Measurements from ENCODE around the gene ERC1. TPM values are rescaled to one million over a fixed set of nuclear protein-coding genes. Genes with fewer than 3 reads are reported as not detected.

ERC1 gene
- total RNA-seq, 2 experiments from 2014 or later: 24.7 to 31.9 TPM

DNA sequence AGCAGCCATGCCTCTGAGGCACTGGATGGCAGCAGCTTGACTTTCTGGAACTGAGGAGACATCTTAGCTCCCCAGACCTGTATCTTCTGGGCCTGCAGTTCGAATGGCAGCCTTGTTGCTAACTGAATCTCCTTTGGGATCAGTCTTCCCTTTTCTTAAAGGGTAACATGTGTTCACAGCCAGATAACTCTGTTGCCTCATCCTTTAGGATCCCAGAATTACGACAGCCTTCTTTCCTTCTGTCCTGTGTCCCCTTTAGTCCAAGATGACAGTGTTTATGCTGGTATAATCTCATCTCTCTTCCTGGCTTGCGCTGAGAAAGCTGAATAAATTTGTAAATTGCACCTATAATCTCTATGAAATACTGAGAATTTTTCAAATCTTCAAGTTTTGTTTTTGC, 9.1 kb upstream of the ERC1 start:
- ATAC-seq (no peak), DNase-seq (no peak)
- Mint-ChIP-seq H3K27me3 (no peaks in the 10 kb centered on the region), H3K9me3 (ENCODE audit: low read depth) (no peaks in the 10 kb centered on the region), H3K4me1 (peaks cover 2% of the 10 kb centered on the region), H3K27ac (no peak overlapping the region), H3K4me3 (no peak overlapping the region), H3K36me3 (ENCODE audit: low read depth) (no peaks in the 10 kb centered on the region)
- intact Hi-C loops (cut with DNase I, micrococcal nuclease): no loop called here
- POLR2A ChIA-PET: interaction anchor here (0.6 kb wide), 1 partner anchor 230 kb away, joined by 3 read pairs; no protein-coding TSS in a partner anchor
- CTCF ChIA-PET: interaction anchor here (0.7 to 1.1 kb wide), 4 partner anchors 10 to 111 kb away, joined by 3 to 4 read pairs (median 3); no protein-coding TSS in a partner anchor

DNA sequence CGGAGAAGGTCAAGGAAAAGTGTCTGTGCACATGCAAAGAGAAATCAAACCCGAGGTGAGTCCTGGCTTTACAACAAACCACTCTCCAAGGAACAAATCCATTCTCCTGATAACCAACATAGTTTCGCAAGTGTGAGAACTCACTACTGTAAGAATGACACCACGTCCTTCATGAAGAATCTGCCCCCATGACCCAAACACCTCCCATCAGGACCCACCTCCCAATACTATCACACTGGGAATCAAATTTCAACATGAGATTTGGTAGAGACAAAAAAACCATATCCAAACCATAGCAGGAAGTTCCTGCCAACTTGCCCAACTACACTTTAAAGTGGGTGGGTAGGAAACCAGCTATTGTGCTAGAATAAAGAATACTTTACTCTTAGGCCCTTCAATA, 2.4 kb upstream of the ERC1 start:
- H3K4me3 Mint-ChIP-seq: peak overlapping the region; percentile 8

DNA sequence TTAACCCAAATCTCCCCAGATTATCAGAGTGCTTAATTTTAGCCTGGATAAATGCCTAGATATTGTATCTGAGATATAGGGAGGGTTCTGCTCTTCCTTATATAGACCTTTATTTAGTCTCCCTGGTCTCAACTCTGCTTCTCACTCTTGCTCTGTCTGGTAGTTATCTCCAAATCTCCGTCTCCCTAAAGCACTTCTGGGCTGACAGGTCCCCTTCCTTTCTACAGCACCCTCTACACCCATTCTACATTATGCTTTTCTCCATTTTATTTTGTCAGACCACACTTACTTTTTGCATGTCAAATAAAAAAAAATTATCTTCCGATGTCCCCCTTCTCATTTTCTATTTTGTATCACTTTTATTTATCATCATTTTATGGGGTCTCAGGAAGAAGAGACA, 2.0 kb upstream of the ERC1 start:
- POLR2A ChIA-PET: interaction anchor here (0.7 kb wide), 1 partner anchor 252 kb away, joined by 5 read pairs; no protein-coding TSS in a partner anchor
- Mint-ChIP-seq H3K36me3 (ENCODE audit: low read depth) (peaks cover 3% of the 10 kb centered on the region), H3K4me3 (peak overlapping the region; percentile 92)

More for the DNA sequence above, 2.4 kb upstream of the ERC1 start:
- no peaks in the 10 kb centered on the region for H3K27me3 Mint-ChIP-seq
- H3K27ac Mint-ChIP-seq: no peak overlapping the region
- H3K9me3 Mint-ChIP-seq (ENCODE audit: low read depth): no peaks in the 10 kb centered on the region
- ChIA-PET CTCF (interaction anchor here (1.1 kb wide), 1 partner anchor 104 kb away, joined by 4 read pairs; no protein-coding TSS in a partner anchor), POLR2A (no interaction called here)
- H3K36me3 Mint-ChIP-seq (ENCODE audit: low read depth): peaks cover 3% of the 10 kb centered on the region
- intact Hi-C loops (cut with DNase I, micrococcal nuclease): no loop called here
- DNase-seq (no peak), ATAC-seq (no peak)
- peaks cover 36% of the 10 kb centered on the region for H3K4me1 Mint-ChIP-seq

DNA sequence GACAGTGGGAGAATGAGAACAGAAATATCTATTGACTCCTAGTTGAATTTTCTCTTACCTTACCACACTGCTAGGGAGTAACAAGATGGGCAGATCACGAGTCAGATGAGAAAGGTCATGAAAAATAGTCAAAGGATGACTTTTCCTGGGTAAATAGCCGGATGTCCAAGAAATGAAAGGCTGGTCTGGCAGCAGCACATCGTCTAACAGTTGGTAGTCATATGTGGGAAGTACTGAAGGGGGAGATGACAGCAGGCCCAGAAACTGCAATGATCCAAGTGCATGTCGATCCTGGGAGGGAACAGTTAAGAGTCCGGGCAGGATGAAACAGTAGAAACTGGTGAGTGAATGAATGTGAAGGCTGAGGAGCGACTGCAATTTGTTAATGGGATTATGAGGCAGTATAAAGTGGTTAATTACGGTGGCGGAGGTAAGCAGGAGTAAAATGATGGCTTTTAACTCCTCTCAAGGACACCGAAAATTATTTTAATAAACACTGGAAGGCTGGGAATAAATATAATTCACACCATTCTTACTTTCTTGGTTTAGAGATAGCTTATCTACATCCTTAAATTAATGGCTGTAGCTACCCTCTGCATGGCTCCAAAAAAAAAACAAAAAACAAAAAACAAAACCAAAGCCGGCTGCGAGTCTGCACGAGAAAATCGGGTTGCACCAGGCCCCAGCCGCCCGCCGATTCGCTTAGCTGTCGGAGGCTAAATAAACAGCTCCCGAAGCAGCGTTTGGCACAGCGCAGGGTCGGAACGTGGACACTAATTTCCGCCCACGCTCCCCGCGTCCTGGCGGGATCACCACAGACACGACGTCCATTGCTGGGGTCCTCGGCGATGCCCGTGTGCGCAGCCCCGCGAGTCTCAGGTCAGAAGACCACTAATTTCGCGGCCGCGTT, 1.0 kb upstream of the ERC1 start:
- Mint-ChIP-seq H3K27ac (peak overlapping the region; percentile 82), H3K4me1 (peaks cover 36% of the 10 kb centered on the region), H3K4me3 (peak overlapping the region; percentile 92), H3K36me3 (ENCODE audit: low read depth) (peaks cover 3% of the 10 kb centered on the region), H3K27me3 (no peaks in the 10 kb centered on the region), H3K9me3 (ENCODE audit: low read depth) (no peaks in the 10 kb centered on the region)
- CTCF ChIA-PET: interaction anchor here (0.6 to 1.2 kb wide), 4 partner anchors 16 to 414 kb away, joined by 3 read pairs; no protein-coding TSS in a partner anchor
- POLR2A ChIA-PET: interaction anchor here (0.5 to 1.6 kb wide), 3 partner anchors 40 to 251 kb away, joined by 3 to 10 read pairs (median 5); partner anchors contain the start of gene RAD52
- intact Hi-C loops (cut with DNase I, micrococcal nuclease): loop anchor here (1.0 to 10.0 kb wide), 7 partner anchors 41 to 602 kb away; partner anchors contain the start of genes CCDC77 (in 1 of the 2), FBXL14 (in 1 of the 2), RAD52 (in 1 of the 2) and WNK1 (in 1 of the 2)
- DNase-seq (peak; percentile 78), ATAC-seq (peak; percentile 30)

More for the DNA sequence above, 2.0 kb upstream of the ERC1 start:
- Mint-ChIP-seq H3K27me3 (no peaks in the 10 kb centered on the region), H3K9me3 (ENCODE audit: low read depth) (no peaks in the 10 kb centered on the region), H3K27ac (peak overlapping the region; percentile 14), H3K4me1 (peaks cover 36% of the 10 kb centered on the region)
- DNase-seq (no peak), ATAC-seq (no peak)
- CTCF ChIA-PET: interaction anchor here (1.1 kb wide), 1 partner anchor 104 kb away, joined by 4 read pairs; no protein-coding TSS in a partner anchor
- intact Hi-C loops (cut with DNase I, micrococcal nuclease): no loop called here

DNA sequence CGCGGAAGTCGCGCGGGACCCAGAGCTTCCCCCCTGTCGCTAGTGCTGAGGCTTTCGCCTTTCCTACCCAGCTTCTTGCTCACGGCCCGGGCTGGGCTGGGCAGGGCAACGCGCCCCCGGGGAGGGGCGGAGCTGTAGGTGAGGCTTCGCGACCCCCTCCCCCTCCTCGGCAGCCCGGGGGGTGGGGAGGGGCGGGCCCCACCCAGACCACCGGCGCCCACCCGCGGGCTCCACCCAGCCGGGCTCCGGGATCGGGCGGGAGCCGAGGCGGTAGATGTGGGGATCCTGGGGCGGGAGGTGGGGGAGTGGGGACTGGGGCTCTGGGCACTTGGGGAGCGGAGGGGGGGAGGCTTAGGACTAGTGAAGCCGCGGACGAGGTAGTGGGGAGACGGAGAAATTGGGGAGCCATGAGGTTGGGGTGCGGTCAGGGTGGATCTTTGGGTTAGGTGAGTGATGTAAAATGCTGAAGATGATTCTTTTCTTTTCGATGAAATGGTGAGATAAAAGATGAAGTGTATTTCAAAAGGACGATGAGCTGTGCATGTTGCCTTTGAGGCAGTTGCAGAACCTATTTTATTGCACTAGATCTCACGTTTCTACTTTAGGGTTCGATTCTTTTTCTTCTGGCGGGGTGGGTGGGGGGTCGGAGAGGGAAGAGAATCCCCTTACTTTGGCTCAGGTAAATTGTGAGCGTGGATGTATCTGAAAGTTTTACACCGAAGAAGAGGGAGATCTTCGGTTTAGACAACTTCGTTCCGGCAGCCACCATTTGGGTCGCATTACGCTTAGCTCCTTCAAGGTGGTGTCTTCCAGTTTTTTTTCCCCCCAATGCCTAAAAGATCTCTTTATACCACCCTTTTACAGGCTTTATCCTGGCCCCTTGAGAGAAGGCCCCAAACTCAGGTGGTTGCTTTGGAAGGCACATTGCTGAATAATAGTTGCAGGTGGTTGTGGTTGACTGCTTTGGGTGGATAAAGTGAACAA, 619 bp downstream of the ERC1 start:
- Mint-ChIP-seq H3K4me3 (peak overlapping the region; percentile 92), H3K27me3 (no peaks in the 10 kb centered on the region), H3K4me1 (peaks cover 44% of the 10 kb centered on the region), H3K27ac (peak overlapping the region; percentile 95), H3K36me3 (ENCODE audit: low read depth) (peaks cover 3% of the 10 kb centered on the region), H3K9me3 (ENCODE audit: low read depth) (no peaks in the 10 kb centered on the region)
- DNase-seq (no peak), ATAC-seq (peak; percentile 74)
- intact Hi-C loops (cut with DNase I, micrococcal nuclease): loop anchor here (1.0 to 10.0 kb wide), 9 partner anchors 42 to 603 kb away; partner anchors contain the start of genes FBXL14 (in 2 of the 2), CCDC77 (in 1 of the 2), KDM5A (in 1 of the 2) and RAD52 (in 1 of the 2)
- ChIA-PET CTCF (interaction anchor here (0.6 to 1.5 kb wide), 4 partner anchors 9 to 550 kb away, joined by 3 to 6 read pairs (median 4); no protein-coding TSS in a partner anchor), POLR2A (interaction anchor here (0.6 to 1.6 kb wide), 3 partner anchors 42 to 611 kb away, joined by 3 to 10 read pairs (median 3); partner anchors contain the start of gene RAD52)

DNA sequence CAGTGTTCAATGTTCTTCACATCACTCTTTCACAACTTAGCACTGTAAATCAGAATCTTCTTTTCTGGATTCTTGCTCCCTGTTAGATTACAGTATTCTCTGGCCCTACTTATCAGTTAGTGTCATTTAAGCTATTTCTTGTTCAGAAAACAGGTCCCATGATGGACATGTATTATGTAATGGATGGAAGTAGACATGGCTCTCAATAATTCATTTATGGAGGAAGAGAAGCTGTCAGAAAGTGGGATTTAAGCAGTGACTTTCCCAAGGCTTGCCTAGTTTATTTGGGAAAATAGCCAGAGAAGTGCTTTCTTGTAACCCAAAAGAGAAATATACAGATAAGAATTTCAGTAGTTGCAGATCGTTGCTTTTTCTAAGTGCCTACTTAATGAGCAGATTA, 1.6 kb downstream of the ERC1 start:
- CTCF ChIA-PET: interaction anchor here (0.8 to 1.5 kb wide), 4 partner anchors 10 to 100 kb away, joined by 3 to 5 read pairs (median 3); no protein-coding TSS in a partner anchor
- intact Hi-C loops (cut with DNase I, micrococcal nuclease): loop anchor here (5.0 to 10.0 kb wide), 4 partner anchors 100 to 600 kb away; partner anchors contain the start of gene FBXL14 (in 1 of the 2)
- H3K4me3 Mint-ChIP-seq: peak overlapping the region; percentile 92
- no peak for DNase-seq
- H3K4me1 Mint-ChIP-seq: peaks cover 49% of the 10 kb centered on the region
- H3K27me3 Mint-ChIP-seq: no peaks in the 10 kb centered on the region
- H3K36me3 Mint-ChIP-seq (ENCODE audit: low read depth): peaks cover 3% of the 10 kb centered on the region
- POLR2A ChIA-PET: interaction anchor here (1.2 kb wide), 1 partner anchor 43 kb away, joined by 6 read pairs; the partner anchor contains the start of gene RAD52
- H3K9me3 Mint-ChIP-seq (ENCODE audit: low read depth): no peaks in the 10 kb centered on the region
- ATAC-seq: no peak
- H3K27ac Mint-ChIP-seq: no peak overlapping the region

DNA sequence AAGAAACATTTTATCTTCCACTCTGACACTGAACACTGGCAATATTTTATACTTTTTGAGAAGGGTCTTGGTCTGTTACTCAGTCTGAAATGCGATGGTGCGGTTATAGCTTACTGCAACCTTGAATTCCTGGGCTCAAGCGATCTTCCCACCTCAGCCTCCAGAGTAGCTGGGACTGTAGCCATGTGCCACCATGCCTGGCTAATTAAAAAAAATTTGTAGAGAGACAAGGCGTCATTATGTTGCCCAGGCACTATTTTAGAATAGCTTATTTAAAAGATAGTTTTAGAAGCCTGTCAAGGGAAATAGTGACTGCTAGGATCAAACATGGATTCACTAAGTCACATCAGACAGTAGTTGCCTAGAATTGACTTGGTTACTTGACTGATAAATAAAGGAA, 5.9 kb downstream of the ERC1 start:
- no peak overlapping the region for H3K27ac Mint-ChIP-seq

DNA sequence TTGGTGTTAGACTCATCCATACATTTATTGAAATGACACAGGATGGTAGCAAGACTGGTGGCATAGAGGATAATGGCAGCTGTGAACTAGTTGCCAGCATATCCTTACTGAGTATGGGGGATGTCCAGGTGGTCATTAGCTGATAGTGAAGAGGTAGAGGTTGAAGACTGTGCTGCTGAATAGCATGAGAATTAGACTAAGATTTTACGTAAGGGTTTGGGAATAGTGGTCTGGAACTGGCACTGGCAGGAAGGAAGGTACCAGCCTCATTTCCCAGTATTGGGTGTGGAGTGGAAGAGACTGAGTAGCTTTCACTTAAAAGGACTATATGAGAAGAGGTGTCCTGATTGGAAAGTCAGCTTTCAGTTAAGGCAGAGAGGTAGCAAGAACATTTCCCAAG, 6.5 kb downstream of the ERC1 start:
- POLR2A ChIA-PET: no interaction called here
- ATAC-seq: no peak
- no peak for DNase-seq
- H3K4me1 Mint-ChIP-seq: peaks cover 32% of the 10 kb centered on the region
- no peak overlapping the region for H3K4me3 Mint-ChIP-seq
- CTCF ChIA-PET: no interaction called here
- no peaks in the 10 kb centered on the region for H3K9me3 Mint-ChIP-seq (ENCODE audit: low read depth)
- no peaks in the 10 kb centered on the region for H3K27me3 Mint-ChIP-seq
- intact Hi-C loops (cut with DNase I, micrococcal nuclease): loop anchor here in 1 of 2 experiments (10.0 kb wide), 1 partner anchor 97 kb away; no protein-coding TSS in a partner anchor
- H3K36me3 Mint-ChIP-seq (ENCODE audit: low read depth): peaks cover 7% of the 10 kb centered on the region
- H3K27ac Mint-ChIP-seq: no peak overlapping the region

More for the DNA sequence above, 5.9 kb downstream of the ERC1 start:
- CTCF ChIA-PET: interaction anchor here (1.0 kb wide), 1 partner anchor 445 kb away, joined by 3 read pairs; no protein-coding TSS in a partner anchor
- Mint-ChIP-seq H3K4me3 (no peak overlapping the region), H3K36me3 (ENCODE audit: low read depth) (peaks cover 7% of the 10 kb centered on the region), H3K4me1 (peaks cover 39% of the 10 kb centered on the region), H3K27me3 (no peaks in the 10 kb centered on the region), H3K9me3 (ENCODE audit: low read depth) (no peaks in the 10 kb centered on the region)
- ATAC-seq (no peak), DNase-seq (no peak)
- intact Hi-C loops (cut with DNase I, micrococcal nuclease): loop anchor here in 1 of 2 experiments (10.0 kb wide), 1 partner anchor 98 kb away; no protein-coding TSS in a partner anchor
- POLR2A ChIA-PET: interaction anchor here (0.7 kb wide), 1 partner anchor 28 kb away, joined by 3 read pairs; no protein-coding TSS in a partner anchor

DNA sequence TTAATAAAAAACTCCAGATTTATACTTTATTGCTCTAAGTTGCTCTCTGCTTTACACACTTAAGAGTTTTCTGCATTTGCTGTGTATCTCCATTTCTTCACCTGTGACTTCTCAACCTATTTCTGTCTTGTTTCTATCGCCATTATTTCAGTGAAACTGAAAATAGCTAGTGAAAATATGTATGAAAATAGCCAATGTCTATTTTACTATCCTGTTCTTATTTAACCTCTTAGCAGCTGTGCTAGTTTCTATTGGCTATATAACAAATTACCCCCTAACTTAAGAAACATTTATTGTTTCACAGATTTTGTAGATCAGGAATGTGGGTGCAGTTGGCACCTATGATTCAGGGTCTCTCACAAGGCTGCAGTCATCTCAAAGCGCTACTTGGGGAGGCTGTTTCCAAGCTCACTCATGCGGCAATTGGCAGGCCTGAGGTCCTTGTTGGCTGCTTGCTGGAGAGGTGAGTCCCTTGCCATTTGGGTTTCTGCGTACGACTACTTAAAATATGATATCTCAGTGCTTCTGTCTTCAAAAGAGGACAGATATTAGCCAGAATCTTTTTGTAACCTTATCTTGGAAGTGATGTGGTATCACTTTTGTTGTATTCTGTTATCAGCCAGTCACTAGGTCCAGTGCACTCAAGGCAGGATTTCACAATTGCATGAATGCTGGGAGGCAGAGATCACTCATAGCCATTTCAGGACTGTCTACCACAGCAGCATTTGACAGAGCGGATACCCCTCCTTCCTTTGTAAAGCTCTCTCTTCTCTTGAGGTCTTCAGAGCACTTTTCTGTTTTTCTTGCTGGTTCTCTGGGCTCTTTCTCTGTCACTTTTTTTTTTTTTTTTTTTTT, 7.2 kb downstream of the ERC1 start:
- peaks cover 28% of the 10 kb centered on the region for H3K4me1 Mint-ChIP-seq
- no peak for ATAC-seq
- H3K27me3 Mint-ChIP-seq: no peaks in the 10 kb centered on the region
- no peak overlapping the region for H3K27ac Mint-ChIP-seq
- H3K4me3 Mint-ChIP-seq: no peak overlapping the region
- ChIA-PET POLR2A (no interaction called here), CTCF (no interaction called here)
- DNase-seq: no peak
- intact Hi-C loops (cut with DNase I, micrococcal nuclease): loop anchor here in 1 of 2 experiments (10.0 kb wide), 1 partner anchor 97 kb away; no protein-coding TSS in a partner anchor
- peaks cover 7% of the 10 kb centered on the region for H3K36me3 Mint-ChIP-seq (ENCODE audit: low read depth)
- H3K9me3 Mint-ChIP-seq (ENCODE audit: low read depth): no peaks in the 10 kb centered on the region
